ENCODE results near the gene CHKA.

GRCh38 chr11:68163691-68164090, 42.5 kb upstream of the CHKA start:
- TF ChIP-seq EZH2 (IDR thresholded peaks at IDR 0.05) (no peak), POLR2AphosphoS5 (IDR thresholded peaks at IDR 0.05; ENCODE audit: borderline replicate concordance, low read depth, low read length) (no peak), FOXP2 (optimal IDR thresholded peaks at IDR 0.05; ENCODE audit: control extremely low read depth, extremely low read length, insufficient read depth) (no peak)

Data from SK-N-MC (cell line).